ENCODE results near the gene MOCS1. TPM values are rescaled to one million over a fixed set of nuclear protein-coding genes. Genes with fewer than 3 reads are reported as not detected.

The MOCS1 gene
- polyA plus RNA-seq, 1 of the 3 experiments (the other 2 are of a cell fraction) = 4.2 TPM

GRCh38 chr6:39914239-39914638 lies 20.0 kb downstream of the MOCS1 start:
- TF ChIP-seq SIN3A (IDR thresholded peaks at IDR 0.05; ENCODE audit: borderline replicate concordance, low read depth, low read length) (no peak), EZH2phosphoT487 (IDR thresholded peaks at IDR 0.05; ENCODE audit: borderline replicate concordance, low read depth) (no peak), RCOR1 (IDR thresholded peaks at IDR 0.05; ENCODE audit: low read length) (no peak), REST (IDR thresholded peaks at IDR 0.05; ENCODE audit: low read depth, low read length) (no peak), POLR2AphosphoS5 (IDR thresholded peaks at IDR 0.05; ENCODE audit: low read depth, low read length) (no peak), MXI1 (IDR thresholded peaks at IDR 0.05; ENCODE audit: low read depth, low read length) (no peak), GATA2 (CRISPR knock-in tag; IDR thresholded peaks at IDR 0.05) (no peak), USF1 (IDR thresholded peaks at IDR 0.05; ENCODE audit: borderline replicate concordance, low read depth) (no peak), TCF12 (IDR thresholded peaks at IDR 0.05) (no peak), JUND (IDR thresholded peaks at IDR 0.05) (no peak), FOSL2 (IDR thresholded peaks at IDR 0.05; ENCODE audit: borderline replicate concordance, low read depth) (no peak), CTCF (IDR thresholded peaks at IDR 0.05) (no peak), ELF1 (IDR thresholded peaks at IDR 0.05) (no peak), RFX5 (IDR thresholded peaks at IDR 0.05; ENCODE audit: low read length) (no peak), RAD21 (IDR thresholded peaks at IDR 0.05; ENCODE audit: low read length) (no peak), FOXM1 (IDR thresholded peaks at IDR 0.05; ENCODE audit: low read depth) (no peak), EP300 (IDR thresholded peaks at IDR 0.05; ENCODE audit: borderline replicate concordance in 1 of 2, low read depth in 1 of 2, low read length in 1 of 2) (no peak), TEAD4 (IDR thresholded peaks at IDR 0.05; ENCODE audit: borderline replicate concordance, insufficient read depth) (no peak), USF2 (IDR thresholded peaks at IDR 0.05; ENCODE audit: borderline replicate concordance, low read depth, low read length) (no peak)
- H2AFZ ChIP-seq (ENCODE audit: low read depth) = no peak overlapping the region
- no peak overlapping the region for H3K4me2 ChIP-seq
- no peaks in the 10 kb centered on the region for H3K27me3 ChIP-seq (ENCODE audit: insufficient read depth)
- no peak overlapping the region for H3K9ac ChIP-seq
- H3K9me3 ChIP-seq = no peaks in the 10 kb centered on the region
- H3F3A ChIP-seq (replicated peaks; ENCODE audit: insufficient read depth) = no peaks in the 10 kb centered on the region
- no peak for DNase-seq
- no peaks in the 10 kb centered on the region for H4K20me1 ChIP-seq (ENCODE audit: insufficient read depth)
- POLR2A ChIA-PET = no interaction called here
- H3K4me3 ChIP-seq (ENCODE audit: low read depth in 2 of 2, low read length in 1 of 2) = no peak overlapping the region
- H3K36me3 ChIP-seq (replicated peaks in 1 of 2; ENCODE audit: control insufficient read depth in 1 of 2, insufficient read depth in 2 of 2, low read length in 1 of 2) = no peaks in the 10 kb centered on the region
- H3K27ac ChIP-seq (ENCODE audit: low read depth in 2 of 2, low read length in 1 of 2) = no peak overlapping the region
- H3K4me1 ChIP-seq (ENCODE audit: control insufficient read depth in 1 of 2, insufficient read depth in 2 of 2, low read depth in 1 of 2, low read length in 1 of 2) = no peaks in the 10 kb centered on the region
- CTCF ChIA-PET = no interaction called here
- no peaks in the 10 kb centered on the region for H3K79me2 ChIP-seq (ENCODE audit: insufficient read depth)
- no peaks in the 10 kb centered on the region for H3K9me2 ChIP-seq
- 85% methylated on average over 3 of the region's 3 CpGs for WGBS (ENCODE audit: low lambda C conversion rate)

Data from SK-N-SH (cell line).